Prostate gland (tissue), 2 donors: Measurements from ENCODE around the gene PSKH1. TPM values are rescaled to one million over a fixed set of nuclear protein-coding genes. Genes with fewer than 3 reads are reported as not detected.

Experiments
- DNase-seq: peaks from one replicate; pipeline ENCODE4 v3.0.0-alpha.2; 2019; ENCODE audit warnings: low spot score
- H3K27ac ChIP-seq, 2 donors: fragments of 200-600 bp; sonication (generic); 2 replicates each; pipeline ENCODE4 v1.5.1; 2017 to 2019
- H3K27me3 ChIP-seq: fragments of 200-600 bp; sonication (generic); replicated peaks from 2 replicates; pipeline ENCODE4 v1.5.1; 2019; ENCODE audit not compliant: insufficient read depth
- H3K36me3 ChIP-seq, 2 donors: fragments of 200-600 bp; sonication (generic); 1 replicate in 1 of 2; 2 replicates in 1 of 2; pipeline versions ENCODE4 v1.5.1 to v1.8.1; 2017 to 2019
- H3K4me1 ChIP-seq: fragments of 200-600 bp; sonication (generic); replicated peaks from 2 replicates; pipeline ENCODE4 v1.5.1; 2019
- H3K4me3 ChIP-seq, 2 donors: fragments of 200-600 bp; sonication (generic); 2 replicates each; pipeline ENCODE4 v1.5.1; 2017 to 2019
- H3K9me3 ChIP-seq: fragments of 200-600 bp; sonication (generic); 2 replicates; pipeline ENCODE4 v1.5.1; 2017
- POLR2A ChIP-seq: fragments of 450-650 bp; IDR thresholded peaks from one replicate; pipeline ENCODE4 v1.6.1; 2016; ENCODE audit warnings: antibody characterized with exemption, mild to moderate bottlenecking
- POLR2AphosphoS5 ChIP-seq: sonication (generic); formaldehyde crosslinking; IDR thresholded peaks from one replicate; pipeline ENCODE4 v1.6.1; 2017; ENCODE audit warnings: antibody characterized with exemption
- WGBS: methylation state at CpG from one replicate; pipeline ENCODE4 v1.1.5; 2018; 5-methylcytosine and 5-hydroxymethylcytosine counted together
- intact Hi-C: fragments of 100-400 bp; cut with DNase I; formaldehyde crosslinking; loops from one replicate; pipeline ENCODE4 v1.14.2; 2022
- total RNA-seq, 2 donors: library from RNA; depleted of rRNA; stranded (reverse); fragments of >200 nt; gene quantifications; one replicate each; pipeline ENCODE4 v1.1.0, GENCODE V29; 2016
- TF ChIP-seq, protein P1 (sequence below), 4 experiments: fragments of 200-600 bp in 2 of 4; fragments of 450-650 bp in 2 of 4; sonication (generic) in 2 of 4; IDR thresholded peaks; 1 replicate in 3 of 4; 2 replicates in 1 of 4; pipeline ENCODE4 v1.5.1; 2016 to 2019; ENCODE audit warnings: antibody characterized with exemption in 4 of 4, mild to moderate bottlenecking in 2 of 4, moderate library complexity in 2 of 4

The PSKH1 gene
- total RNA-seq, 2 donors from 2014 or later, result 16.7 to 53.2 TPM

DNA sequence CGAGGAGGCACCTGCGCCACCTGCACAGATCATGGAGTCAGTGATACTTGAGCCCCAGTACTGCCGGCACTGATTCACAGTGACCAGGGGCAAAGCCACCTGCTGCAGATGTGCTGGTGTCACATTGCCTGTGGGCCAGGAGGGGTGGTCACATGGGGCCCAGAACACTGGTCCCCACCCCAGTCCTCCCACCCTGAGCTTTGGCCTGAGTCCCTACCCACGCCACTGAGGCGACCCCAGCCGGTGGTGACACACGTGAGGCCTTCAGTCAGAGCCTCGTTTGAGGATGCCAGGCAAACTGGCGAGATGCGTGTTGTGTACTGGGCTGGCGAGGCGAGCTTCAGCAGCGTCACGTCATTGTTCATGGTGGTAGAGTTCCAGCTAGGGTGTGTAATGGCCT is 37.1 kb downstream of the PSKH1 start:
- intact Hi-C loops, result loop anchor here (10.0 kb wide), 1 partner anchor 395 kb away; no protein-coding TSS in a partner anchor
- H3K9me3 ChIP-seq, result no peaks in the 10 kb centered on the region
- TF ChIP-seq, protein P1, sequence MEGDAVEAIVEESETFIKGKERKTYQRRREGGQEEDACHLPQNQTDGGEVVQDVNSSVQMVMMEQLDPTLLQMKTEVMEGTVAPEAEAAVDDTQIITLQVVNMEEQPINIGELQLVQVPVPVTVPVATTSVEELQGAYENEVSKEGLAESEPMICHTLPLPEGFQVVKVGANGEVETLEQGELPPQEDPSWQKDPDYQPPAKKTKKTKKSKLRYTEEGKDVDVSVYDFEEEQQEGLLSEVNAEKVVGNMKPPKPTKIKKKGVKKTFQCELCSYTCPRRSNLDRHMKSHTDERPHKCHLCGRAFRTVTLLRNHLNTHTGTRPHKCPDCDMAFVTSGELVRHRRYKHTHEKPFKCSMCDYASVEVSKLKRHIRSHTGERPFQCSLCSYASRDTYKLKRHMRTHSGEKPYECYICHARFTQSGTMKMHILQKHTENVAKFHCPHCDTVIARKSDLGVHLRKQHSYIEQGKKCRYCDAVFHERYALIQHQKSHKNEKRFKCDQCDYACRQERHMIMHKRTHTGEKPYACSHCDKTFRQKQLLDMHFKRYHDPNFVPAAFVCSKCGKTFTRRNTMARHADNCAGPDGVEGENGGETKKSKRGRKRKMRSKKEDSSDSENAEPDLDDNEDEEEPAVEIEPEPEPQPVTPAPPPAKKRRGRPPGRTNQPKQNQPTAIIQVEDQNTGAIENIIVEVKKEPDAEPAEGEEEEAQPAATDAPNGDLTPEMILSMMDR (IDR thresholded peaks at IDR 0.05), result no peak
- TF ChIP-seq POLR2AphosphoS5 (no peak), POLR2A (no peak)
- H3K27ac ChIP-seq, result no peak overlapping the region
- DNase-seq, result no peak
- WGBS, result 87% methylated on average over 14 of the region's 14 CpGs
- no peak overlapping the region for H3K4me3 ChIP-seq
- H3K27me3 ChIP-seq, result no peaks in the 10 kb centered on the region
- peaks cover 16% of the 10 kb centered on the region for H3K4me1 ChIP-seq
- no peaks in the 10 kb centered on the region for H3K36me3 ChIP-seq

DNA sequence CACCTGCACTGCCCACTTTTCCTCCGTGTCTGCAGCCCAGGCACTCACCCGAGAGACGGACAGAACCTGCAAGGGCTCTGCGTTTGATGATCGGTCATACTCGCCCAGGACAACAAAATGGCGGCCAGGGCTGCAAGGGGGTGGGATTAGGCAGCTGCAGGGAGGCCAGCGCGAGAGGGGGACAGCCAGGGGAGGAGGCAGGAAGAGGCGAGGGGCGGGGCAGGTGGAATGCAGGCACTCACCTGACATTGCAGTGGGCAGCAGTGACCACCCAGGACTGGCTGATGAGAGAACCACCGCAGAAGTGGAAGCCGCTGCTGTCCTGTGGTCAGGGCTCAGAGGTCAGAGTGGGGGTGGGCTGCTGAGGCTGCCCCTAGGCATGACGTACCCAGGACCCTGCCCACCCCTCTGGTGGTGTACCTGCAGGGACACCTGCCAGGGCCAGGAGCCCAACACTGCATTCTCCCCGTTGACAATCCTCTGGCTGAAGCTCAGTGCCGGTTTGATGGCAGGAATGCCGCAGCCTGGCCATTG is 37.7 kb downstream of the PSKH1 start:
- TF ChIP-seq, protein P1 (IDR thresholded peaks at IDR 0.05), result no peak
- TF ChIP-seq POLR2AphosphoS5 (no peak), POLR2A (no peak)

DNA sequence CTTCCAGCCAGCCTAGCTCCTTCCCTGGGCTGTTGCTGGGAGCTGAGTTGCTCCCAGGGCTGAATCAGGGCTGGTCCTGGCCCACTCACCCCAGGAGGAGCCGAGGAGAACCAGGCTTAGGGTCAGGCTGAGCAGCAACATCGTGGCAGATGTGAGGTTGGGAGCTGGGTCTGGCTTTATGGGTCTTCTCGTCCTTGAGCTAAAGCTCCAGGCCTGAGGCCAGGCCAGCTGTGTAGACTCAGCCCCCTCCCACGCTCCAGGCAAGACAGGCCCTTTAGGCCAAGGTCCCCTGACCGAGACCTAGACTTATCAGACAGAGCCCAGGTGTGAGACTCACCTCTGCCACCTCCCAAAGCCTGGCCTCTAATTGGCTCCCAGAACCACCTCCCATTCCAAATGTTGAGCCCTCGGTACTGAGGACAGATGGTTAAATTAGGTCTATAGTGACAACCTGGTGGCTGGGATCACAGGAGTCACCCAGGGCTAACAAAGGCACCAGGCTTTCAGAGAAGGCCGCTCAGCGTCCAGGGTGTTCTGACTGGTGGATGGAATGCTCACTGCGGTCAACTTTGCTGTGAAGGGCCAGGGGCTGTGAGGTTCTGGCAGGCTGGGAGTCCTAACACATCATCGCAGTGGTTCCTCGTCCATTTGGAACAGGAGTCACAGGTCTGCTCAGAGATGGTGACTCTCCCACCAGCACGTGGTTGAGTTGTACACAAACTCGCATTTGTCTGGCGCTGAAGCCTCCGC is 38.8 kb downstream of the PSKH1 start, which contains the start of gene CTRL:
Gene CTRL (minus strand): TSS at position 151 of the 750 bp plus-strand sequence. CDS start 10 bp downstream, at position 141.
- no peaks in the 10 kb centered on the region for H3K9me3 ChIP-seq
- no peak within 1 kb of the TSS for H3K27ac ChIP-seq
- 87% methylated on average over 15 of the region's 15 CpGs for WGBS
- H3K36me3 ChIP-seq, result no peaks in the 10 kb centered on the region
- TF ChIP-seq POLR2A, result no peak
- intact Hi-C loops, result loop anchor here (10.0 kb wide), 1 partner anchor 397 kb away; no protein-coding TSS in a partner anchor
- DNase-seq, result no peak
- no peaks in the 10 kb centered on the region for H3K27me3 ChIP-seq
- H3K4me3 ChIP-seq, result no peak within 1 kb of the TSS
- H3K4me1 ChIP-seq, result peaks cover 8% of the 10 kb centered on the region

More for the DNA sequence above, 37.7 kb downstream of the PSKH1 start:
- no peaks in the 10 kb centered on the region for H3K9me3 ChIP-seq
- peaks cover 17% of the 10 kb centered on the region for H3K4me1 ChIP-seq
- no peak for DNase-seq
- no peak overlapping the region for H3K4me3 ChIP-seq
- WGBS, result 88% methylated on average over 17 of the region's 17 CpGs
- intact Hi-C loops, result loop anchor here (10.0 kb wide), 1 partner anchor 396 kb away; no protein-coding TSS in a partner anchor
- no peaks in the 10 kb centered on the region for H3K36me3 ChIP-seq
- no peak overlapping the region for H3K27ac ChIP-seq
- no peaks in the 10 kb centered on the region for H3K27me3 ChIP-seq

DNA sequence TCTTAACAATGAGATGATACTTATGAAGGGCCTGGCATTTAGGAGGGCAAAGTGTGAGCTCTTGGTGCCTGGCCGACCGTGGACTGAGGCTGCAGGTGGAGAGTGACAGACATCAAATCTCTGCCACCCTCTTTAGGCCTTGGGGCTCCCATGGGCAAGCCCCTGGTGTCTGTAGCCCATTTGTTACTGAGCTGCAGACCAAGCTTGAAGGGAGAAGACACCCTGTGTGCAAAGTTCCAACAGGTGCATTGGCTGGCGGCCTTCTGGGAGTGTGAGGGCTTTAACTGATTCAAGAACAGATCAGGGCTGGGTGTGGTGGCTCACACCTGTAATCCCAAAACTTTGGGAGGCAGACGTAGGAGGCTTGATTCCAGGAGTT is 39.4 kb downstream of the PSKH1 start:
- TF ChIP-seq, protein P1 (IDR thresholded peaks at IDR 0.05), result no peak
- no peak for TF ChIP-seq POLR2AphosphoS5
- TF ChIP-seq POLR2A, result no peak
- Histone ChIP-seq H3K27ac (no peak overlapping the region), H3K36me3 (no peaks in the 10 kb centered on the region), H3K9me3 (no peaks in the 10 kb centered on the region), H3K4me1 (peaks cover 13% of the 10 kb centered on the region), H3K27me3 (no peaks in the 10 kb centered on the region), H3K4me3 (no peak overlapping the region)
- no peak for DNase-seq
- intact Hi-C loops, result loop anchor here (10.0 kb wide), 1 partner anchor 398 kb away; no protein-coding TSS in a partner anchor
- 92% methylated on average over 4 of the region's 4 CpGs for WGBS

DNA sequence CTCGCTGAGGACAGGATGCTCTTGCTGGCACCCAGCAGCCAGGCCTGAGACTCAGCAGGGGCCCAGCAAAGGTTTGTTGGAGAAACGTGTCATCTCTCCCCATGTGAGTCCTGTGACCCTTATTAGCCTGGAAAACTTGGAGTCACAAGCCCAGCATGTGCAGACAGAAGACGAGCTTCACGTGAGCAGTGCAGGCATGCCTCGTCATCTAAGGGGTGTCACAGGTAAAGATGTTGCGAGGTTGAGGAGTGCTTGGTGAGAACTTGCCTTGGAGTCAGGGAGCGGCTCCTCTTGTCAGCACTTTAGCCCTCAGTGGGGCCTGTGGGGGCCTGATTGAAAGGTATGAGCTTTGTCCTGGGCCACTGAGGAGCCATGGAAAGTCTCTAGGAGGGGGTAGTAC is 40.8 kb downstream of the PSKH1 start:
- no peak for DNase-seq
- H3K27me3 ChIP-seq, result no peaks in the 10 kb centered on the region
- no peak overlapping the region for H3K4me3 ChIP-seq
- H3K27ac ChIP-seq, result no peak overlapping the region
- H3K9me3 ChIP-seq, result no peaks in the 10 kb centered on the region
- peaks cover 14% of the 10 kb centered on the region for H3K4me1 ChIP-seq
- intact Hi-C loops, result loop anchor here (10.0 kb wide), 1 partner anchor 399 kb away; no protein-coding TSS in a partner anchor
- TF ChIP-seq, protein P1 (IDR thresholded peaks at IDR 0.05), result no peak
- TF ChIP-seq POLR2AphosphoS5, result no peak
- TF ChIP-seq POLR2A, result no peak
- H3K36me3 ChIP-seq, result no peaks in the 10 kb centered on the region
- WGBS, result 79% methylated on average over 7 of the region's 7 CpGs
